DOHH2 (cell line): ENCODE data around the gene PIGN.

Experiments used
- H3F3A ChIP-seq: fragments of 200-600 bp; sonication (generic), shearing (Covaris generic); 2 replicates; pipeline ENCODE4 v1.6.0; 2016; ENCODE audit warnings: antibody characterized with exemption, mild to moderate bottlenecking; ENCODE audit not compliant: control insufficient read depth, insufficient read depth
- H3K27ac ChIP-seq: fragments of 200-600 bp; sonication (generic); 2 replicates; pipeline ENCODE4 v1.5.1; 2014; ENCODE audit warnings: low read depth, mild to moderate bottlenecking, low read length, moderate library complexity
- H3K27me3 ChIP-seq: fragments of 200-600 bp; sonication (generic); 2 replicates; pipeline ENCODE4 v1.6.1; 2014; ENCODE audit warnings: mild to moderate bottlenecking, low read length, mixed read lengths; ENCODE audit not compliant: control insufficient read depth
- H3K36me3 ChIP-seq: fragments of 200-600 bp; sonication (generic); 2 replicates; pipeline ENCODE4 v1.6.1; 2014; ENCODE audit warnings: mild to moderate bottlenecking, low read length, moderate library complexity, mixed read lengths; ENCODE audit not compliant: control insufficient read depth
- H3K4me1 ChIP-seq: fragments of 200-600 bp; sonication (generic); 2 replicates; pipeline ENCODE4 v1.6.1; 2014; ENCODE audit warnings: mild to moderate bottlenecking, low read length, mixed read lengths; ENCODE audit not compliant: control insufficient read depth
- H3K4me2 ChIP-seq: fragments of 200-600 bp; sonication (generic); 2 replicates; pipeline ENCODE4 v1.6.0; 2014; ENCODE audit warnings: mild to moderate bottlenecking, low read length, moderate library complexity
- H3K4me3 ChIP-seq: fragments of 200-600 bp; sonication (generic); 2 replicates; pipeline ENCODE4 v1.5.1; 2014; ENCODE audit warnings: mild to moderate bottlenecking, low read length, mixed read lengths
- H3K79me2 ChIP-seq: fragments of 200-600 bp; sonication (generic); 2 replicates; pipeline ENCODE4 v1.6.1; 2014; ENCODE audit warnings: mild to moderate bottlenecking, low read length, mixed read lengths; ENCODE audit not compliant: control insufficient read depth
- H3K9me2 ChIP-seq: fragments of 200-600 bp; sonication (generic); replicated peaks from 2 replicates; pipeline ENCODE4 v1.6.1; 2014; ENCODE audit warnings: mild to moderate bottlenecking, low read length, mixed read lengths; ENCODE audit not compliant: control insufficient read depth
- H3K9me3 ChIP-seq: fragments of 200-600 bp; sonication (generic); 2 replicates; pipeline ENCODE4 v1.6.1; 2014; ENCODE audit warnings: antibody characterized with exemption, low read length, mixed read lengths; ENCODE audit not compliant: control insufficient read depth, insufficient read depth
- H4K20me1 ChIP-seq: fragments of 200-600 bp; sonication (generic); 2 replicates; pipeline ENCODE4 v1.6.0; 2014; ENCODE audit warnings: low read depth, mild to moderate bottlenecking, antibody characterized with exemption, low read length, moderate library complexity; ENCODE audit not compliant: control insufficient read depth, insufficient read depth
- CTCF ChIP-seq: fragments of 200-600 bp; sonication (generic); IDR thresholded peaks from one replicate; pipeline ENCODE4 v1.5.1; 2014; ENCODE audit warnings: antibody characterized with exemption, mild to moderate bottlenecking, low read depth, low read length; ENCODE audit not compliant: poor library complexity, severe bottlenecking
- EZH2phosphoT487 ChIP-seq: fragments of 200-600 bp; sonication (generic); IDR thresholded peaks from 2 replicates; pipeline ENCODE4 v1.6.1; 2017; ENCODE audit warnings: borderline replicate concordance, mild to moderate bottlenecking, antibody characterized with exemption, low read length, moderate library complexity, mixed read lengths

PIGN gene

GRCh38 chr18:62201870-62202269 lies 15.0 kb upstream of the PIGN start:
- TF ChIP-seq CTCF, result no peak
- TF ChIP-seq EZH2phosphoT487, result no peak
- Histone ChIP-seq H3K4me3 (no peak overlapping the region), H3K79me2 (peaks cover 81% of the 10 kb centered on the region), H4K20me1 (no peaks in the 10 kb centered on the region), H3K36me3 (no peaks in the 10 kb centered on the region), H3K4me2 (no peak overlapping the region), H3K4me1 (no peaks in the 10 kb centered on the region; the same call in 1 of the 2 replicates), H3K9me3 (no peaks in the 10 kb centered on the region), H3K27me3 (no peaks in the 10 kb centered on the region), H3K27ac (no peak overlapping the region), H3K9me2 (no peaks in the 10 kb centered on the region), H3F3A (no peaks in the 10 kb centered on the region)

- Histone ChIP-seq H3K36me3 (no peaks in the 10 kb centered on the region), H3F3A (no peaks in the 10 kb centered on the region), H3K27me3 (no peaks in the 10 kb centered on the region), H3K4me3 (no peak overlapping the region), H4K20me1 (no peaks in the 10 kb centered on the region), H3K9me2 (no peaks in the 10 kb centered on the region), H3K4me1 (no peaks in the 10 kb centered on the region; the same call in 1 of the 2 replicates), H3K79me2 (peaks cover 82% of the 10 kb centered on the region), H3K9me3 (no peaks in the 10 kb centered on the region), H3K4me2 (no peak overlapping the region), H3K27ac (no peak overlapping the region)
- TF ChIP-seq CTCF (no peak), EZH2phosphoT487 (no peak)
These were observed 13.5 kb upstream of the PIGN start for GRCh38 chr18:62200121-62200914.

- H3K4me2 ChIP-seq, result no peak overlapping the region
- H3K27ac ChIP-seq, result no peak overlapping the region
- H3F3A ChIP-seq, result no peaks in the 10 kb centered on the region
- no peaks in the 10 kb centered on the region for H3K9me3 ChIP-seq
- H3K79me2 ChIP-seq, result peaks cover 83% of the 10 kb centered on the region
- no peaks in the 10 kb centered on the region for H4K20me1 ChIP-seq
- H3K27me3 ChIP-seq, result no peaks in the 10 kb centered on the region
- TF ChIP-seq CTCF (no peak), EZH2phosphoT487 (no peak)
- H3K9me2 ChIP-seq, result no peaks in the 10 kb centered on the region
- no peaks in the 10 kb centered on the region for H3K36me3 ChIP-seq
- no peaks in the 10 kb centered on the region; the same call in 1 of the 2 replicates for H3K4me1 ChIP-seq
- no peak overlapping the region for H3K4me3 ChIP-seq
These were observed 12.8 kb upstream of the PIGN start for GRCh38 chr18:62199629-62200028.
